SK-N-SH treated with all-trans-retinoic acid at 6 μM for 48 hours (cell line): ENCODE results near the gene GATA5.

ENCODE experiments used
- ATAC-seq: fragments of 200-7000 bp; cut with Tn5 transposase; 3 replicates; pipeline ENCODE4 v1.9.1; 2020; ENCODE audit warnings: mild to moderate bottlenecking, moderate library complexity
- ARNTL ChIP-seq: fragments of 450-650 bp; formaldehyde crosslinking; IDR thresholded peaks from 2 replicates; pipeline ENCODE4 v1.5.0; 2020; ENCODE audit warnings: low read depth, mild to moderate bottlenecking, moderate library complexity, borderline replicate concordance
- BACH2 ChIP-seq: fragments of 250-450 bp; sonication (Bioruptor Pico); IDR thresholded peaks from 2 replicates; pipeline ENCODE4 v1.9.0; 2021; ENCODE audit warnings: mild to moderate bottlenecking, borderline replicate concordance
- CSDC2 ChIP-seq: fragments of 250-450 bp; sonication (Bioruptor Pico); IDR thresholded peaks from 2 replicates; pipeline ENCODE4 v1.5.0; 2020; ENCODE audit warnings: mild to moderate bottlenecking, moderate library complexity
- ESRRG ChIP-seq: fragments of 250-450 bp; sonication (Bioruptor Pico); IDR thresholded peaks from 2 replicates; pipeline ENCODE4 v1.6.1; 2021; ENCODE audit warnings: mild to moderate bottlenecking
- GLIS3 ChIP-seq: fragments of 250-450 bp; sonication (Bioruptor Pico); IDR thresholded peaks from 2 replicates; pipeline ENCODE4 v1.5.0; 2020; ENCODE audit warnings: mild to moderate bottlenecking, moderate library complexity
- ISL1 ChIP-seq: fragments of 250-450 bp; sonication (Bioruptor Pico); IDR thresholded peaks from 2 replicates; pipeline ENCODE4 v2.1.2; 2022; ENCODE audit warnings: mild to moderate bottlenecking, moderate library complexity
- OSR1 ChIP-seq: fragments of 250-450 bp; sonication (Bioruptor Pico); IDR thresholded peaks from 2 replicates; pipeline ENCODE4 v1.8.0; 2022; ENCODE audit warnings: moderate library complexity, mild to moderate bottlenecking, inconsistent platforms
- PATZ1 ChIP-seq: fragments of 250-450 bp; sonication (Bioruptor Pico); IDR thresholded peaks from 2 replicates; pipeline ENCODE4 v1.8.0; 2020; ENCODE audit warnings: mild to moderate bottlenecking, moderate library complexity, borderline replicate concordance
- PPARA ChIP-seq: fragments of 250-450 bp; sonication (Bioruptor Pico); IDR thresholded peaks from 2 replicates; pipeline ENCODE4 v1.5.0; 2020; ENCODE audit warnings: mild to moderate bottlenecking, borderline replicate concordance
- RARB ChIP-seq: fragments of 250-450 bp; sonication (Bioruptor Pico); IDR thresholded peaks from 2 replicates; pipeline ENCODE4 v1.8.0; 2021; ENCODE audit warnings: mild to moderate bottlenecking, moderate library complexity
- SNAI2 ChIP-seq: fragments of 250-450 bp; sonication (Bioruptor Pico); IDR thresholded peaks from 2 replicates; pipeline ENCODE4 v1.5.0; 2020; ENCODE audit warnings: mild to moderate bottlenecking, moderate library complexity
- TCF4 ChIP-seq: fragments of 250-450 bp; sonication (Bioruptor Pico); IDR thresholded peaks from 2 replicates; pipeline ENCODE4 v1.8.0; 2021; ENCODE audit warnings: mild to moderate bottlenecking, moderate library complexity, borderline replicate concordance
- TOX ChIP-seq: fragments of 250-450 bp; sonication (Bioruptor Pico); IDR thresholded peaks from 2 replicates; pipeline ENCODE4 v1.8.0; 2021; ENCODE audit warnings: mild to moderate bottlenecking, moderate library complexity, borderline replicate concordance
- ZC3H10 ChIP-seq: fragments of 250-450 bp; sonication (Bioruptor Pico); IDR thresholded peaks from 2 replicates; pipeline ENCODE4 v1.5.1; 2021; ENCODE audit warnings: mild to moderate bottlenecking, moderate library complexity
- ZFP3 ChIP-seq: fragments of 250-450 bp; sonication (Bioruptor Pico); IDR thresholded peaks from 2 replicates; pipeline ENCODE4 v1.5.0; 2020; ENCODE audit warnings: mild to moderate bottlenecking, moderate library complexity
- ZFP30 ChIP-seq: fragments of 450-650 bp; formaldehyde crosslinking; IDR thresholded peaks from 2 replicates; pipeline ENCODE4 v1.5.0; 2022; ENCODE audit warnings: mild to moderate bottlenecking, moderate library complexity
- ZNF565 ChIP-seq: fragments of 450-650 bp; formaldehyde crosslinking; conservative IDR thresholded peaks from 2 replicates; pipeline ENCODE4 v1.5.0; 2020; ENCODE audit warnings: low read depth, mild to moderate bottlenecking, moderate library complexity
- ZNF70 ChIP-seq: fragments of 450-650 bp; formaldehyde crosslinking; IDR thresholded peaks from 2 replicates; pipeline ENCODE4 v1.5.0; 2020; ENCODE audit warnings: mild to moderate bottlenecking, moderate library complexity
- ZNF8 ChIP-seq: fragments of 450-650 bp; formaldehyde crosslinking; IDR thresholded peaks from 2 replicates; pipeline ENCODE4 v1.5.0; 2020; ENCODE audit warnings: mild to moderate bottlenecking, moderate library complexity
- TF ChIP-seq, protein P1 (sequence below): fragments of 250-450 bp; sonication (Bioruptor Pico); IDR thresholded peaks from 2 replicates; pipeline ENCODE4 v1.5.1; 2021; ENCODE audit warnings: mild to moderate bottlenecking, moderate library complexity
- TF ChIP-seq, protein P2 (sequence below): fragments of 250-450 bp; sonication (Bioruptor Pico); IDR thresholded peaks from 2 replicates; pipeline ENCODE4 v1.5.1; 2020; ENCODE audit warnings: low read depth, mild to moderate bottlenecking, moderate library complexity
- TF ChIP-seq, protein P3 (sequence below): fragments of 250-450 bp; sonication (Bioruptor Pico); IDR thresholded peaks from 2 replicates; pipeline ENCODE4 v1.8.0; 2021; ENCODE audit warnings: low read depth, mild to moderate bottlenecking, moderate library complexity, borderline replicate concordance

Gene GATA5

GRCh38 chr20:62466806-62467537 is 8.8 kb downstream of the GATA5 start:
- ATAC-seq, result peak; percentile 17; the same call in 1 of the 3 replicates
- TF ChIP-seq ISL1 (CRISPR knock-in tag), result no peak
- TF ChIP-seq GLIS3 (CRISPR knock-in tag), result no peak
- no peak for TF ChIP-seq ZNF565
- no peak for TF ChIP-seq CSDC2 (CRISPR knock-in tag)
- no peak for TF ChIP-seq ZNF8 (CRISPR knock-in tag)

DNA sequence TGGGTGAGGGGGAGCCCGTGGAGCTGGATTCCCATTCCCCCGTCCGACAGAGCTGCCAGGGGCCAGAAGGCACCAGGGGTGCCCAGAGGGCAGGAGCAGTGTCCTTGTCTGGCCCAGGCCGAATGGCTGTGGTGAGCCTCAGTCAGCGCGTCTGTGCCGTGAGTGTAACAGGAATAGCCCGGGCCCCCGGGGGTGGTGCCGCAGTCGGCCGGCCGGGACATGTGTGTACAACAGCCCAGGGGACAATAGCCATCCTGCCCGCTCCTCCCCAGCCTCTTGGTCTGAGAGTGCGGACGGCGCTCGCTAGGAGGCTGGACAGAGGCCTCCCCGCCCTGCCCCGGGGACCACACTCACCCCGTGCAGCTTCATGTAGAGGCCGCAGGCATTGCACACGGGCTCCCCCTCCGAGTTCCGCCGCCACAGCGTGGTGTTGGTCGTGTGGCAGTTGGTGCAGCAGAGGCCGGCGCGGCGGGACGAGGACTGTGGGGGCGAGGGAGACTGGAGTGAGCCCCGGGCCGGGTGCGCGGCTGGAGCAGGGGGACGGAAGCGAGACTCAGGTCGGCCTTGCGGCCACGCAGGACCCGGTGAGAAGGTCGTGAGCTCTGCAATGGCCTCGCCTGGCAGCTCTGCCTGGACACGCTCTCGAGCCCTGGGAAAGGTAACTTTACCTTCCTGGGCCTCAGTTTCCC is 9.6 kb downstream of the GATA5 start:
- ATAC-seq, result no peak
- no peak for TF ChIP-seq ISL1 (CRISPR knock-in tag)
- no peak for TF ChIP-seq OSR1 (CRISPR knock-in tag)
- no peak for TF ChIP-seq RARB (CRISPR knock-in tag)
- no peak for TF ChIP-seq PPARA (CRISPR knock-in tag)
- TF ChIP-seq ZC3H10, result no peak
- TF ChIP-seq TCF4 (CRISPR knock-in tag), result no peak
- no peak for TF ChIP-seq TOX (CRISPR knock-in tag)
- no peak for TF ChIP-seq ZNF565
- TF ChIP-seq ARNTL (CRISPR knock-in tag), result no peak
- no peak for TF ChIP-seq SNAI2
- TF ChIP-seq GLIS3 (CRISPR knock-in tag), result no peak
- TF ChIP-seq ZNF8 (CRISPR knock-in tag), result no peak
- TF ChIP-seq ESRRG, result no peak
- no peak for TF ChIP-seq ZFP30 (CRISPR knock-in tag)
- TF ChIP-seq CSDC2 (CRISPR knock-in tag), result no peak
- no peak for TF ChIP-seq ZFP3
- TF ChIP-seq, protein P1, sequence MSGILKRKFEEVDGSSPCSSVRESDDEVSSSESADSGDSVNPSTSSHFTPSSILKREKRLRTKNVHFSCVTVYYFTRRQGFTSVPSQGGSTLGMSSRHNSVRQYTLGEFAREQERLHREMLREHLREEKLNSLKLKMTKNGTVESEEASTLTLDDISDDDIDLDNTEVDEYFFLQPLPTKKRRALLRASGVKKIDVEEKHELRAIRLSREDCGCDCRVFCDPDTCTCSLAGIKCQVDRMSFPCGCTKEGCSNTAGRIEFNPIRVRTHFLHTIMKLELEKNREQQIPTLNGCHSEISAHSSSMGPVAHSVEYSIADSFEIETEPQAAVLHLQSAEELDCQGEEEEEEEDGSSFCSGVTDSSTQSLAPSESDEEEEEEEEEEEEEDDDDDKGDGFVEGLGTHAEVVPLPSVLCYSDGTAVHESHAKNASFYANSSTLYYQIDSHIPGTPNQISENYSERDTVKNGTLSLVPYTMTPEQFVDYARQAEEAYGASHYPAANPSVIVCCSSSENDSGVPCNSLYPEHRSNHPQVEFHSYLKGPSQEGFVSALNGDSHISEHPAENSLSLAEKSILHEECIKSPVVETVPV (CRISPR knock-in tag), result no peak
- TF ChIP-seq, protein P2, sequence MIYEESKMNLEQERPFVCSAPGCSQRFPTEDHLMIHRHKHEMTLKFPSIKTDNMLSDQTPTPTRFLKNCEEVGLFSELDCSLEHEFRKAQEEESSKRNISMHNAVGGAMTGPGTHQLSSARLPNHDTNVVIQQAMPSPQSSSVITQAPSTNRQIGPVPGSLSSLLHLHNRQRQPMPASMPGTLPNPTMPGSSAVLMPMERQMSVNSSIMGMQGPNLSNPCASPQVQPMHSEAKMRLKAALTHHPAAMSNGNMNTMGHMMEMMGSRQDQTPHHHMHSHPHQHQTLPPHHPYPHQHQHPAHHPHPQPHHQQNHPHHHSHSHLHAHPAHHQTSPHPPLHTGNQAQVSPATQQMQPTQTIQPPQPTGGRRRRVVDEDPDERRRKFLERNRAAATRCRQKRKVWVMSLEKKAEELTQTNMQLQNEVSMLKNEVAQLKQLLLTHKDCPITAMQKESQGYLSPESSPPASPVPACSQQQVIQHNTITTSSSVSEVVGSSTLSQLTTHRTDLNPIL (CRISPR knock-in tag), result no peak
- TF ChIP-seq ZNF70 (CRISPR knock-in tag), result no peak

- TF ChIP-seq TCF4 (CRISPR knock-in tag), result no peak
- TF ChIP-seq ZC3H10, result no peak
- no peak for TF ChIP-seq ZNF70 (CRISPR knock-in tag)
- TF ChIP-seq PPARA (CRISPR knock-in tag), result no peak
- no peak for TF ChIP-seq BACH2 (CRISPR knock-in tag)
- TF ChIP-seq, protein P3, sequence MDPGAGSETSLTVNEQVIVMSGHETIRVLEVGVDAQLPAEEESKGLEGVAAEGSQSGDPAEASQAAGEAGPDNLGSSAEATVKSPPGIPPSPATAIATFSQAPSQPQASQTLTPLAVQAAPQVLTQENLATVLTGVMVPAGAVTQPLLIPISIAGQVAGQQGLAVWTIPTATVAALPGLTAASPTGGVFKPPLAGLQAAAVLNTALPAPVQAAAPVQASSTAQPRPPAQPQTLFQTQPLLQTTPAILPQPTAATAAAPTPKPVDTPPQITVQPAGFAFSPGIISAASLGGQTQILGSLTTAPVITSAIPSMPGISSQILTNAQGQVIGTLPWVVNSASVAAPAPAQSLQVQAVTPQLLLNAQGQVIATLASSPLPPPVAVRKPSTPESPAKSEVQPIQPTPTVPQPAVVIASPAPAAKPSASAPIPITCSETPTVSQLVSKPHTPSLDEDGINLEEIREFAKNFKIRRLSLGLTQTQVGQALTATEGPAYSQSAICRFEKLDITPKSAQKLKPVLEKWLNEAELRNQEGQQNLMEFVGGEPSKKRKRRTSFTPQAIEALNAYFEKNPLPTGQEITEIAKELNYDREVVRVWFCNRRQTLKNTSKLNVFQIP (CRISPR knock-in tag), result no peak
- TF ChIP-seq ESRRG, result no peak
- TF ChIP-seq SNAI2, result no peak
- TF ChIP-seq, protein P1 (CRISPR knock-in tag), result no peak
- TF ChIP-seq PATZ1 (CRISPR knock-in tag), result no peak
- TF ChIP-seq ZNF8 (CRISPR knock-in tag), result no peak
- no peak for TF ChIP-seq ZNF565
- no peak for TF ChIP-seq ARNTL (CRISPR knock-in tag)
- no peak for TF ChIP-seq ISL1 (CRISPR knock-in tag)
- no peak for TF ChIP-seq OSR1 (CRISPR knock-in tag)
- no peak for TF ChIP-seq GLIS3 (CRISPR knock-in tag)
- no peak for TF ChIP-seq RARB (CRISPR knock-in tag)
- TF ChIP-seq CSDC2 (CRISPR knock-in tag), result no peak
- TF ChIP-seq, protein P2 (CRISPR knock-in tag), result no peak
- TF ChIP-seq ZFP30 (CRISPR knock-in tag), result no peak
- ATAC-seq, result no peak
Measured at GRCh38 chr20:62464990-62465389, 10.8 kb downstream of the GATA5 start.
